Natural killer cell (primary cell): ENCODE results near the gene CEP152. TPM values are rescaled to one million over a fixed set of nuclear protein-coding genes. Genes with fewer than 3 reads are reported as not detected.

Experiments
- ATAC-seq, 3 donors: fragments of 150-1000 bp in 2 of 3; fragments of 200-7000 bp in 1 of 3; cut with Tn5 transposase; 1 replicate in 1 of 3; 2 replicates in 2 of 3; pipeline ENCODE4 v1.10.0; 2021; ENCODE audit warnings: mild to moderate bottlenecking in 2 of 3, moderate library complexity in 2 of 3
- DNase-seq, 2 donors: peaks; one replicate each; pipeline versions ENCODE4 v3.0.0 to v3.0.0-alpha.2; 2013 to 2021; ENCODE audit warnings: mixed read lengths in 1 of 2
- H3K27ac ChIP-seq: one replicate; pipeline ENCODE4 v1.5.1; 2013; ENCODE audit warnings: mild to moderate bottlenecking, low read length
- H3K27me3 ChIP-seq: one replicate; pipeline ENCODE4 v1.6.1; 2013; ENCODE audit warnings: low read length; ENCODE audit not compliant: control insufficient read depth, insufficient read depth
- H3K36me3 ChIP-seq: one replicate; pipeline ENCODE4 v1.6.1; 2013; ENCODE audit warnings: low read length; ENCODE audit not compliant: control insufficient read depth, insufficient read depth
- H3K4me1 ChIP-seq: one replicate; pipeline ENCODE4 v1.6.1; 2013; ENCODE audit warnings: low read length; ENCODE audit not compliant: control insufficient read depth, insufficient read depth
- H3K4me3 ChIP-seq: one replicate; pipeline ENCODE4 v1.5.1; 2013; ENCODE audit warnings: low read length
- H3K9me3 ChIP-seq: one replicate; pipeline ENCODE4 v1.6.1; 2013; ENCODE audit warnings: low read length; ENCODE audit not compliant: control insufficient read depth, insufficient read depth
- H3K27ac Mint-ChIP-seq, 2 donors: one replicate each; pipeline ENCODE4 v1.8.0; 2022; ENCODE audit warnings: mild to moderate bottlenecking in 2 of 2, mixed read lengths in 2 of 2, moderate library complexity in 1 of 2
- H3K27me3 Mint-ChIP-seq, 2 donors: one replicate each; pipeline ENCODE4 v1.8.0; 2022; ENCODE audit warnings: low read depth in 2 of 2, mixed read lengths in 2 of 2
- H3K36me3 Mint-ChIP-seq: one replicate; pipeline ENCODE4 v1.8.0; 2022; ENCODE audit warnings: mixed read lengths
- H3K4me1 Mint-ChIP-seq, 2 donors: one replicate each; pipeline ENCODE4 v1.8.0; 2022; ENCODE audit warnings: mixed read lengths in 2 of 2
- H3K4me3 Mint-ChIP-seq: one replicate; pipeline ENCODE4 v1.8.0; 2022; ENCODE audit warnings: mild to moderate bottlenecking, moderate library complexity, mixed read lengths
- H3K9me3 Mint-ChIP-seq, 2 donors: one replicate each; pipeline ENCODE4 v1.8.0; 2022; ENCODE audit warnings: mixed read lengths in 2 of 2
- CTCF ChIP-seq: fragments of 200-600 bp; IDR thresholded peaks from one replicate; pipeline ENCODE4 v1.8.0; 2022; ENCODE audit warnings: antibody characterized with exemption
- WGBS: methylation state at CpG from one replicate; pipeline ENCODE4 v1.1.7; 2013; ENCODE audit warnings: missing lambda C conversion rate; ENCODE audit not compliant: insufficient coverage; 5-methylcytosine and 5-hydroxymethylcytosine counted together
- intact Hi-C: fragments of 100-400 bp; cut with micrococcal nuclease; formaldehyde crosslinking; loops from one replicate; pipeline ENCODE4 v1.14.2; 2022
- total RNA-seq, 4 donors: library from RNA; stranded (reverse); fragments of 120-200 nt in 1 of 4; gene quantifications; one replicate each; pipeline versions ENCODE4 v1.2.3 to v1.2.4, GENCODE V29; 2013 to 2022

CEP152 gene
- total RNA-seq, 3 donors from 2014 or later (not counting 1 experiment from before 2014, with no cell fraction given), result 7.2 to 11.4 (median 9.2) TPM

- TF ChIP-seq CTCF, result no peak
- H3K36me3 ChIP-seq, result peaks cover 7% of the 10 kb centered on the region
- Mint-ChIP-seq H3K27me3 (no peaks in the 10 kb centered on the region), H3K9me3 (no peaks in the 10 kb centered on the region), H3K27ac (no peak overlapping the region), H3K36me3 (peaks cover 24% of the 10 kb centered on the region), H3K4me1 (no peaks in the 10 kb centered on the region), H3K4me3 (no peak overlapping the region)
- intact Hi-C loops, result no loop called here
- H3K27ac ChIP-seq, result no peak overlapping the region
- ATAC-seq (no peak), DNase-seq (no peak)
- H3K4me3 ChIP-seq, result no peak overlapping the region
- 80% methylated on average over 1 of the region's 3 CpGs for WGBS
- no peaks in the 10 kb centered on the region for H3K27me3 ChIP-seq
- H3K9me3 ChIP-seq, result no peaks in the 10 kb centered on the region
- no peaks in the 10 kb centered on the region for H3K4me1 ChIP-seq
These were observed 59.3 kb downstream of the CEP152 start for GRCh38 chr15:48751595-48751994.

GRCh38 chr15:48748535-48748934 is 62.3 kb downstream of the CEP152 start:
- Histone ChIP-seq H3K9me3 (no peaks in the 10 kb centered on the region), H3K27ac (no peak overlapping the region), H3K4me1 (no peaks in the 10 kb centered on the region), H3K4me3 (no peak overlapping the region), H3K27me3 (no peaks in the 10 kb centered on the region), H3K36me3 (peaks cover 11% of the 10 kb centered on the region)
- Mint-ChIP-seq H3K27me3 (no peaks in the 10 kb centered on the region), H3K4me3 (no peak overlapping the region), H3K9me3 (no peaks in the 10 kb centered on the region), H3K4me1 (no peaks in the 10 kb centered on the region), H3K36me3 (peaks cover 19% of the 10 kb centered on the region), H3K27ac (no peak overlapping the region)
- ATAC-seq (no peak), DNase-seq (no peak)
- intact Hi-C loops, result no loop called here
- 80% methylated on average over 1 of the region's 1 CpG for WGBS
- TF ChIP-seq CTCF, result no peak

GRCh38 chr15:48733615-48734014 is 77.3 kb downstream of the CEP152 start:
- Histone ChIP-seq H3K36me3 (peaks cover 2% of the 10 kb centered on the region), H3K9me3 (peaks cover 6% of the 10 kb centered on the region), H3K4me1 (no peaks in the 10 kb centered on the region), H3K27ac (no peak overlapping the region), H3K4me3 (no peak overlapping the region), H3K27me3 (no peaks in the 10 kb centered on the region)
- H3K4me1 Mint-ChIP-seq, result no peaks in the 10 kb centered on the region
- TF ChIP-seq CTCF, result no peak
- no peak overlapping the region for H3K27ac Mint-ChIP-seq
- ATAC-seq (no peak), DNase-seq (no peak)
- no peak overlapping the region for H3K4me3 Mint-ChIP-seq
- intact Hi-C loops, result no loop called here
- H3K36me3 Mint-ChIP-seq, result peaks cover 35% of the 10 kb centered on the region
- H3K27me3 Mint-ChIP-seq, result no peaks in the 10 kb centered on the region
- no CpG with 5 or more reads among the region's 1 CpG for WGBS
- peaks cover 0 to 2% of the 10 kb centered on the region in 2 donors for H3K9me3 Mint-ChIP-seq

GRCh38 chr15:48730506-48730905 is 80.4 kb downstream of the CEP152 start:
- Mint-ChIP-seq H3K4me1 (no peaks in the 10 kb centered on the region), H3K9me3 (peaks cover 0 to 2% of the 10 kb centered on the region in 2 donors), H3K36me3 (peaks cover 35% of the 10 kb centered on the region), H3K27ac (no peak overlapping the region), H3K4me3 (no peak overlapping the region), H3K27me3 (no peaks in the 10 kb centered on the region)
- no peak for TF ChIP-seq CTCF
- intact Hi-C loops, result no loop called here
- WGBS, result 100% methylated on average over 1 of the region's 1 CpG
- Histone ChIP-seq H3K4me3 (no peak overlapping the region), H3K4me1 (no peaks in the 10 kb centered on the region), H3K36me3 (peaks cover 2% of the 10 kb centered on the region), H3K27ac (no peak overlapping the region), H3K27me3 (no peaks in the 10 kb centered on the region), H3K9me3 (peaks cover 6% of the 10 kb centered on the region)
- no peak for ATAC-seq
- no peak for DNase-seq
